ENCODE data around the gene MFGE8.

Gene MFGE8

DNA sequence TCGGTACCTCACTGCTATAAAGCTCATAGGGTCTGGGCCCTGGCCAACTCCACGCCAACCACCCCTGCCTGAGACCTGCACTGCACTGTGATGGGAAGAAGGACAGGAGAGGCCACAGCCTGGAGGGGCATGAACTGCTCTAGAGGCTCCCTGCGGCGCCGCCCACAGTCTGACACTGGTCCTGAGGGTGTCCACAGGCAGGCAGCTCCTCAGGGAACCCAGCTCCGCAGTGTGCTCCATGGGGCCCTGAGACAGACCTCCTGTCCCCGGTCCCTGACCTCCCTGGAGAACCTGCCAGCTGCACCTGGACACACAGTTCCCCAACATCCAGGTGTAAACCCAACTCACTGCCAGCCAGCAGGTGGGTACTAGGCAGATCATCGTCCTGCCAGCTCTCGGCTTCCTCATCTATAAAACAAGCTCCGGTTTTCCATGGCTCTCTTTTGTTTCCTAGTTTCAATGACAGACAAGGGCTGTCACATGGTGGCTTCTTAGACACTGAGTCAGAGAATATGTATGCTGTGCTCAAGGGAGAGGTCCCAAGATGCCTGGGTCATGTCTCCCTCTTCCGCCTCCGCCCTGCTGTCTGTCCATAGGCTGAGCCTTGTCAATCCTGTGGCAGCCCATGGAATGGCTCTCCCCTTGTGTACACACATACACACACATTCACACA, 12.7 kb downstream of the MFGE8 start:
- no peak for TF ChIP-seq ZC3H10 (CRISPR knock-in tag; IDR thresholded peaks at IDR 0.05)
- no peak for TF ChIP-seq OSR1 (CRISPR knock-in tag; IDR thresholded peaks at IDR 0.05)
- TF ChIP-seq ZNF565 (CRISPR knock-in tag; conservative IDR thresholded peaks at IDR 0.05; ENCODE audit: low read depth) = no peak
- TF ChIP-seq PPARA (CRISPR knock-in tag; IDR thresholded peaks at IDR 0.05; ENCODE audit: borderline replicate concordance) = no peak
- no peak for TF ChIP-seq ARNTL (CRISPR knock-in tag; IDR thresholded peaks at IDR 0.05; ENCODE audit: borderline replicate concordance, low read depth)
- TF ChIP-seq TCF4 (CRISPR knock-in tag; IDR thresholded peaks at IDR 0.05; ENCODE audit: borderline replicate concordance) = no peak
- no peak for TF ChIP-seq TOX (CRISPR knock-in tag; IDR thresholded peaks at IDR 0.05; ENCODE audit: borderline replicate concordance)
- TF ChIP-seq, protein P1, sequence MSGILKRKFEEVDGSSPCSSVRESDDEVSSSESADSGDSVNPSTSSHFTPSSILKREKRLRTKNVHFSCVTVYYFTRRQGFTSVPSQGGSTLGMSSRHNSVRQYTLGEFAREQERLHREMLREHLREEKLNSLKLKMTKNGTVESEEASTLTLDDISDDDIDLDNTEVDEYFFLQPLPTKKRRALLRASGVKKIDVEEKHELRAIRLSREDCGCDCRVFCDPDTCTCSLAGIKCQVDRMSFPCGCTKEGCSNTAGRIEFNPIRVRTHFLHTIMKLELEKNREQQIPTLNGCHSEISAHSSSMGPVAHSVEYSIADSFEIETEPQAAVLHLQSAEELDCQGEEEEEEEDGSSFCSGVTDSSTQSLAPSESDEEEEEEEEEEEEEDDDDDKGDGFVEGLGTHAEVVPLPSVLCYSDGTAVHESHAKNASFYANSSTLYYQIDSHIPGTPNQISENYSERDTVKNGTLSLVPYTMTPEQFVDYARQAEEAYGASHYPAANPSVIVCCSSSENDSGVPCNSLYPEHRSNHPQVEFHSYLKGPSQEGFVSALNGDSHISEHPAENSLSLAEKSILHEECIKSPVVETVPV (CRISPR knock-in tag; IDR thresholded peaks at IDR 0.05) = no peak
- TF ChIP-seq ZNF8 (CRISPR knock-in tag; IDR thresholded peaks at IDR 0.05) = no peak
- TF ChIP-seq, protein P2, sequence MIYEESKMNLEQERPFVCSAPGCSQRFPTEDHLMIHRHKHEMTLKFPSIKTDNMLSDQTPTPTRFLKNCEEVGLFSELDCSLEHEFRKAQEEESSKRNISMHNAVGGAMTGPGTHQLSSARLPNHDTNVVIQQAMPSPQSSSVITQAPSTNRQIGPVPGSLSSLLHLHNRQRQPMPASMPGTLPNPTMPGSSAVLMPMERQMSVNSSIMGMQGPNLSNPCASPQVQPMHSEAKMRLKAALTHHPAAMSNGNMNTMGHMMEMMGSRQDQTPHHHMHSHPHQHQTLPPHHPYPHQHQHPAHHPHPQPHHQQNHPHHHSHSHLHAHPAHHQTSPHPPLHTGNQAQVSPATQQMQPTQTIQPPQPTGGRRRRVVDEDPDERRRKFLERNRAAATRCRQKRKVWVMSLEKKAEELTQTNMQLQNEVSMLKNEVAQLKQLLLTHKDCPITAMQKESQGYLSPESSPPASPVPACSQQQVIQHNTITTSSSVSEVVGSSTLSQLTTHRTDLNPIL (CRISPR knock-in tag; IDR thresholded peaks at IDR 0.05; ENCODE audit: low read depth) = no peak
- peak; percentile 13; the same call in 1 of the 3 replicates for ATAC-seq

DNA sequence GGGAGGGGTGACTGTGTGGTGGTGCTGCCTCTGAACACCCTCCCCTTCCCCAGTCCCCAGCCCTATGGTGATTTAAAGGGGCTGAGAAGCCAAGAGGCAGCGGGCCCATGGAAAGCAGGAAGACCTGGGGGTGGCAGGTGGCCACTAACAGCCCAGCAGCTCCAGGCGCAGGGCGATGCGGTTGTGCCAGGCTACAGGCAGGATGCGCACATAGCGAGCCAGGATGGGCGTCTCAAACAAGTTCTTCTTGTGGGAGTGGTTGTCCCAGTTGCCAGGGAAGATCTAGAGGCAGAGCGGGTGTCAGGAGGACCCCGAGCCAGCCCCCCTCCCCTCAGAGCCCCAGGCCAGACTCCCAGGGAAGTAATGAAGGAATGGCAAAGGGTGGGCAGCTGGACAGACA, 13.9 kb downstream of the MFGE8 start:
- TF ChIP-seq ZNF8 (CRISPR knock-in tag; IDR thresholded peaks at IDR 0.05) (no peak), ISL1 (CRISPR knock-in tag; IDR thresholded peaks at IDR 0.05) (no peak), PPARA (CRISPR knock-in tag; IDR thresholded peaks at IDR 0.05; ENCODE audit: borderline replicate concordance) (no peak), ESRRG (CRISPR knock-in tag; IDR thresholded peaks at IDR 0.05) (no peak), ZNF565 (CRISPR knock-in tag; conservative IDR thresholded peaks at IDR 0.05; ENCODE audit: low read depth) (no peak), RARB (CRISPR knock-in tag; IDR thresholded peaks at IDR 0.05) (no peak), ZNF70 (CRISPR knock-in tag; IDR thresholded peaks at IDR 0.05) (no peak), ZFP30 (CRISPR knock-in tag; IDR thresholded peaks at IDR 0.05) (no peak), TOX (CRISPR knock-in tag; IDR thresholded peaks at IDR 0.05; ENCODE audit: borderline replicate concordance) (no peak), ZFP3 (CRISPR knock-in tag; IDR thresholded peaks at IDR 0.05) (no peak), SNAI2 (CRISPR knock-in tag; IDR thresholded peaks at IDR 0.05) (no peak), CSDC2 (CRISPR knock-in tag; IDR thresholded peaks at IDR 0.05) (no peak), BACH2 (CRISPR knock-in tag; IDR thresholded peaks at IDR 0.05; ENCODE audit: borderline replicate concordance) (no peak), TCF4 (CRISPR knock-in tag; IDR thresholded peaks at IDR 0.05; ENCODE audit: borderline replicate concordance) (no peak)
- TF ChIP-seq, protein P3, sequence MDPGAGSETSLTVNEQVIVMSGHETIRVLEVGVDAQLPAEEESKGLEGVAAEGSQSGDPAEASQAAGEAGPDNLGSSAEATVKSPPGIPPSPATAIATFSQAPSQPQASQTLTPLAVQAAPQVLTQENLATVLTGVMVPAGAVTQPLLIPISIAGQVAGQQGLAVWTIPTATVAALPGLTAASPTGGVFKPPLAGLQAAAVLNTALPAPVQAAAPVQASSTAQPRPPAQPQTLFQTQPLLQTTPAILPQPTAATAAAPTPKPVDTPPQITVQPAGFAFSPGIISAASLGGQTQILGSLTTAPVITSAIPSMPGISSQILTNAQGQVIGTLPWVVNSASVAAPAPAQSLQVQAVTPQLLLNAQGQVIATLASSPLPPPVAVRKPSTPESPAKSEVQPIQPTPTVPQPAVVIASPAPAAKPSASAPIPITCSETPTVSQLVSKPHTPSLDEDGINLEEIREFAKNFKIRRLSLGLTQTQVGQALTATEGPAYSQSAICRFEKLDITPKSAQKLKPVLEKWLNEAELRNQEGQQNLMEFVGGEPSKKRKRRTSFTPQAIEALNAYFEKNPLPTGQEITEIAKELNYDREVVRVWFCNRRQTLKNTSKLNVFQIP (CRISPR knock-in tag; IDR thresholded peaks at IDR 0.05; ENCODE audit: borderline replicate concordance, low read depth) = no peak
- TF ChIP-seq, protein P2 (CRISPR knock-in tag; IDR thresholded peaks at IDR 0.05; ENCODE audit: low read depth) = no peak
- TF ChIP-seq, protein P1 (CRISPR knock-in tag; IDR thresholded peaks at IDR 0.05) = no peak
- TF ChIP-seq, protein P4, sequence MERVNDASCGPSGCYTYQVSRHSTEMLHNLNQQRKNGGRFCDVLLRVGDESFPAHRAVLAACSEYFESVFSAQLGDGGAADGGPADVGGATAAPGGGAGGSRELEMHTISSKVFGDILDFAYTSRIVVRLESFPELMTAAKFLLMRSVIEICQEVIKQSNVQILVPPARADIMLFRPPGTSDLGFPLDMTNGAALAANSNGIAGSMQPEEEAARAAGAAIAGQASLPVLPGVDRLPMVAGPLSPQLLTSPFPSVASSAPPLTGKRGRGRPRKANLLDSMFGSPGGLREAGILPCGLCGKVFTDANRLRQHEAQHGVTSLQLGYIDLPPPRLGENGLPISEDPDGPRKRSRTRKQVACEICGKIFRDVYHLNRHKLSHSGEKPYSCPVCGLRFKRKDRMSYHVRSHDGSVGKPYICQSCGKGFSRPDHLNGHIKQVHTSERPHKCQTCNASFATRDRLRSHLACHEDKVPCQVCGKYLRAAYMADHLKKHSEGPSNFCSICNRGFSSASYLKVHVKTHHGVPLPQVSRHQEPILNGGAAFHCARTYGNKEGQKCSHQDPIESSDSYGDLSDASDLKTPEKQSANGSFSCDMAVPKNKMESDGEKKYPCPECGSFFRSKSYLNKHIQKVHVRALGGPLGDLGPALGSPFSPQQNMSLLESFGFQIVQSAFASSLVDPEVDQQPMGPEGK (CRISPR knock-in tag; IDR thresholded peaks at IDR 0.05; ENCODE audit: borderline replicate concordance) = no peak
- TF ChIP-seq, protein P5, sequence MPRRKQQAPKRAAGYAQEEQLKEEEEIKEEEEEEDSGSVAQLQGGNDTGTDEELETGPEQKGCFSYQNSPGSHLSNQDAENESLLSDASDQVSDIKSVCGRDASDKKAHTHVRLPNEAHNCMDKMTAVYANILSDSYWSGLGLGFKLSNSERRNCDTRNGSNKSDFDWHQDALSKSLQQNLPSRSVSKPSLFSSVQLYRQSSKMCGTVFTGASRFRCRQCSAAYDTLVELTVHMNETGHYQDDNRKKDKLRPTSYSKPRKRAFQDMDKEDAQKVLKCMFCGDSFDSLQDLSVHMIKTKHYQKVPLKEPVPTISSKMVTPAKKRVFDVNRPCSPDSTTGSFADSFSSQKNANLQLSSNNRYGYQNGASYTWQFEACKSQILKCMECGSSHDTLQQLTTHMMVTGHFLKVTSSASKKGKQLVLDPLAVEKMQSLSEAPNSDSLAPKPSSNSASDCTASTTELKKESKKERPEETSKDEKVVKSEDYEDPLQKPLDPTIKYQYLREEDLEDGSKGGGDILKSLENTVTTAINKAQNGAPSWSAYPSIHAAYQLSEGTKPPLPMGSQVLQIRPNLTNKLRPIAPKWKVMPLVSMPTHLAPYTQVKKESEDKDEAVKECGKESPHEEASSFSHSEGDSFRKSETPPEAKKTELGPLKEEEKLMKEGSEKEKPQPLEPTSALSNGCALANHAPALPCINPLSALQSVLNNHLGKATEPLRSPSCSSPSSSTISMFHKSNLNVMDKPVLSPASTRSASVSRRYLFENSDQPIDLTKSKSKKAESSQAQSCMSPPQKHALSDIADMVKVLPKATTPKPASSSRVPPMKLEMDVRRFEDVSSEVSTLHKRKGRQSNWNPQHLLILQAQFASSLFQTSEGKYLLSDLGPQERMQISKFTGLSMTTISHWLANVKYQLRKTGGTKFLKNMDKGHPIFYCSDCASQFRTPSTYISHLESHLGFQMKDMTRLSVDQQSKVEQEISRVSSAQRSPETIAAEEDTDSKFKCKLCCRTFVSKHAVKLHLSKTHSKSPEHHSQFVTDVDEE (CRISPR knock-in tag; IDR thresholded peaks at IDR 0.05) = no peak
- no peak for ATAC-seq

All from SK-N-SH treated with all-trans-retinoic acid at 6 μM for 48 hours (cell line).